BE2C (cell line): ENCODE measurements around the gene PRKG1.
A peak's percentile ranks its signal among the peaks of the same experiment; 100 is the strongest.

ENCODE experiments used
- DNase-seq: peaks from one replicate; pipeline ENCODE4 v3.0.0-alpha.2; 2020
- H3K27me3 ChIP-seq: fragments of 250-450 bp; sonication (Bioruptor Pico); 2 replicates; pipeline ENCODE4 v1.5.1; 2020; ENCODE audit warnings: mild to moderate bottlenecking
- H3K36me3 ChIP-seq: fragments of 250-450 bp; sonication (Bioruptor Pico); 2 replicates; pipeline ENCODE4 v1.5.1; 2020; ENCODE audit warnings: mild to moderate bottlenecking
- H3K4me1 ChIP-seq: fragments of 250-450 bp; sonication (Bioruptor Pico); 2 replicates; pipeline ENCODE4 v1.5.1; 2020
- H3K4me3 ChIP-seq: 2 replicates; pipeline ENCODE4 v1.5.1; 2011; ENCODE audit warnings: low read depth, low read length
- H3K9me3 ChIP-seq: fragments of 250-450 bp; sonication (Bioruptor Pico); 2 replicates; pipeline ENCODE4 v1.5.1; 2020
- TF ChIP-seq, protein P1 (sequence below): IDR thresholded peaks from 2 replicates; pipeline ENCODE4 v1.5.1; 2012; ENCODE audit warnings: mild to moderate bottlenecking, low read depth, low read length

PRKG1 gene

GRCh38 chr10:52316500-52316899, 1242.2 kb downstream of the PRKG1 start:
- H3K4me3 ChIP-seq = peak overlapping the region; percentile 71
- H3K9me3 ChIP-seq = no peaks in the 10 kb centered on the region
- no peaks in the 10 kb centered on the region for H3K36me3 ChIP-seq
- no peaks in the 10 kb centered on the region for H3K27me3 ChIP-seq
- TF ChIP-seq, protein P1, sequence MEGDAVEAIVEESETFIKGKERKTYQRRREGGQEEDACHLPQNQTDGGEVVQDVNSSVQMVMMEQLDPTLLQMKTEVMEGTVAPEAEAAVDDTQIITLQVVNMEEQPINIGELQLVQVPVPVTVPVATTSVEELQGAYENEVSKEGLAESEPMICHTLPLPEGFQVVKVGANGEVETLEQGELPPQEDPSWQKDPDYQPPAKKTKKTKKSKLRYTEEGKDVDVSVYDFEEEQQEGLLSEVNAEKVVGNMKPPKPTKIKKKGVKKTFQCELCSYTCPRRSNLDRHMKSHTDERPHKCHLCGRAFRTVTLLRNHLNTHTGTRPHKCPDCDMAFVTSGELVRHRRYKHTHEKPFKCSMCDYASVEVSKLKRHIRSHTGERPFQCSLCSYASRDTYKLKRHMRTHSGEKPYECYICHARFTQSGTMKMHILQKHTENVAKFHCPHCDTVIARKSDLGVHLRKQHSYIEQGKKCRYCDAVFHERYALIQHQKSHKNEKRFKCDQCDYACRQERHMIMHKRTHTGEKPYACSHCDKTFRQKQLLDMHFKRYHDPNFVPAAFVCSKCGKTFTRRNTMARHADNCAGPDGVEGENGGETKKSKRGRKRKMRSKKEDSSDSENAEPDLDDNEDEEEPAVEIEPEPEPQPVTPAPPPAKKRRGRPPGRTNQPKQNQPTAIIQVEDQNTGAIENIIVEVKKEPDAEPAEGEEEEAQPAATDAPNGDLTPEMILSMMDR = no peak
- DNase-seq = no peak
- H3K4me1 ChIP-seq = no peaks in the 10 kb centered on the region

GRCh38 chr10:52318136-52318701, 1243.9 kb downstream of the PRKG1 start:
- TF ChIP-seq, protein P1 = no peak
- no peak for DNase-seq
- H3K4me3 ChIP-seq = no peak overlapping the region; the same call in 1 of the 2 replicates
- no peaks in the 10 kb centered on the region for H3K4me1 ChIP-seq
- no peaks in the 10 kb centered on the region for H3K27me3 ChIP-seq
- H3K36me3 ChIP-seq = no peaks in the 10 kb centered on the region
- H3K9me3 ChIP-seq = no peaks in the 10 kb centered on the region

DNA sequence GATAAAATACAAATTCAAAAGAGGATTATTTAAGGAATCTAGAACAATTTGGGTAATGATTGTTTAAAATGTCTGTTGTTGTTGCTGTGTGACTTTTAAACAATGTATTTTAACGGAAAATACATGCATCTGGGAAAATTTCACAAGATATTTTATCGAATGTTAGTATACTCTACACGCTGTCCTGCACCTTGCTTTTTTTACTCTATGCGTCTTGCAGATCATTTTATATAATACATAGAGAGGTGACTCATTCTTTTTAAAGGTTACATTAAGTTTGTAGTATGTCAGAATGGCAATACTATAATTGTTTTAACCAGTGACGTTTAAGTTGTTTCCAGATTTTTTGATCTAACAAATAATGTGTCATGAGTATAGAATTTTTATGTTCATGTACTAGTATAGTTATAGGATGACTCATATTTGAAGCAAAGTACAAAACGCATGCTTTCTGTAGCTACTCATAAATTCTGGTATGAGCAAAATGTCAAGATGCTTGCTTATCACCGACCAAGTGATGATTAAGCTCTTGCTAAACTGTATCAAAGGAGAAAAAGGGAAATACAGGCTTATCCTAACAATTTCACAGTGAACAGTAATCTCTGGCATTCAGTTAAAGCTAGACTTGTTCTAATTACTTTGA, 1244.7 kb downstream of the PRKG1 start:
- Histone ChIP-seq H3K36me3 (no peaks in the 10 kb centered on the region), H3K9me3 (no peaks in the 10 kb centered on the region), H3K4me3 (no peak overlapping the region), H3K27me3 (no peaks in the 10 kb centered on the region), H3K4me1 (no peaks in the 10 kb centered on the region)
- no peak for DNase-seq
- TF ChIP-seq, protein P1 = no peak

GRCh38 chr10:52319926-52320325, 1245.6 kb downstream of the PRKG1 start:
- H3K9me3 ChIP-seq = no peaks in the 10 kb centered on the region
- TF ChIP-seq, protein P1 = no peak
- no peaks in the 10 kb centered on the region for H3K36me3 ChIP-seq
- no peaks in the 10 kb centered on the region for H3K27me3 ChIP-seq
- H3K4me3 ChIP-seq = no peak overlapping the region
- no peaks in the 10 kb centered on the region for H3K4me1 ChIP-seq
- no peak for DNase-seq

GRCh38 chr10:52322323-52322722, 1248.0 kb downstream of the PRKG1 start:
- H3K27me3 ChIP-seq = no peaks in the 10 kb centered on the region
- no peak for DNase-seq
- TF ChIP-seq, protein P1 = no peak
- no peaks in the 10 kb centered on the region for H3K4me1 ChIP-seq
- H3K9me3 ChIP-seq = no peaks in the 10 kb centered on the region
- no peak overlapping the region for H3K4me3 ChIP-seq
- H3K36me3 ChIP-seq = no peaks in the 10 kb centered on the region

- Histone ChIP-seq H3K4me1 (no peaks in the 10 kb centered on the region), H3K36me3 (no peaks in the 10 kb centered on the region), H3K27me3 (no peaks in the 10 kb centered on the region), H3K9me3 (no peaks in the 10 kb centered on the region), H3K4me3 (no peak overlapping the region)
- TF ChIP-seq, protein P1 = no peak
- no peak for DNase-seq
Observed at GRCh38 chr10:52322936-52323335, 1248.6 kb downstream of the PRKG1 start.
